Ascending aorta (tissue), 2 donors: Measurements from ENCODE around the gene NAV2. TPM values are rescaled to one million over a fixed set of nuclear protein-coding genes. Genes with fewer than 3 reads are reported as not detected.

Experiments used
- DNase-seq, 2 donors: peaks; one replicate each; pipeline ENCODE4 v3.0.0-alpha.2; 2019; ENCODE audit warnings: low spot score in 2 of 2
- H3K27ac ChIP-seq, 2 donors: fragments of 200-600 bp; sonication (generic); one replicate each; pipeline ENCODE4 v1.5.1; 2016 to 2017; ENCODE audit warnings: mild to moderate bottlenecking in 1 of 2
- H3K27me3 ChIP-seq: fragments of 200-600 bp; sonication (generic); one replicate; pipeline ENCODE4 v1.5.1; 2017
- H3K36me3 ChIP-seq, 2 donors: fragments of 200-600 bp; sonication (generic); one replicate each; pipeline ENCODE4 v1.5.1; 2016
- H3K4me1 ChIP-seq, 2 donors: fragments of 200-600 bp; sonication (generic); one replicate each; pipeline ENCODE4 v1.5.1; 2016 to 2017; ENCODE audit warnings: mild to moderate bottlenecking in 1 of 2
- H3K4me3 ChIP-seq, 2 donors: fragments of 200-600 bp; sonication (generic); one replicate each; pipeline ENCODE4 v1.5.1; 2016 to 2017; ENCODE audit warnings: mild to moderate bottlenecking in 1 of 2
- H3K9me3 ChIP-seq, 2 donors: fragments of 200-600 bp; sonication (generic); one replicate each; pipeline ENCODE4 v1.5.1; 2016
- intact Hi-C: fragments of 100-400 bp; cut with DNase I; formaldehyde crosslinking; loops from one replicate; pipeline ENCODE4 v1.15.1; 2023
- total RNA-seq: library from RNA; depleted of rRNA; stranded (reverse); fragments of >200 nt; gene quantifications from one replicate; pipeline ENCODE4 v1.1.0, GENCODE V29; 2016
- TF ChIP-seq, protein P1 (sequence below), 3 experiments: fragments of 200-600 bp in 2 of 3; fragments of 450-650 bp in 1 of 3; sonication (generic) in 2 of 3; IDR thresholded peaks; one replicate each; pipeline ENCODE4 v1.5.1; 2016 to 2019; ENCODE audit warnings: antibody characterized with exemption in 3 of 3, mild to moderate bottlenecking in 1 of 3, moderate library complexity in 1 of 3

NAV2 gene
- total RNA-seq, 1 donor from 2014 or later = 62.6 TPM

DNA sequence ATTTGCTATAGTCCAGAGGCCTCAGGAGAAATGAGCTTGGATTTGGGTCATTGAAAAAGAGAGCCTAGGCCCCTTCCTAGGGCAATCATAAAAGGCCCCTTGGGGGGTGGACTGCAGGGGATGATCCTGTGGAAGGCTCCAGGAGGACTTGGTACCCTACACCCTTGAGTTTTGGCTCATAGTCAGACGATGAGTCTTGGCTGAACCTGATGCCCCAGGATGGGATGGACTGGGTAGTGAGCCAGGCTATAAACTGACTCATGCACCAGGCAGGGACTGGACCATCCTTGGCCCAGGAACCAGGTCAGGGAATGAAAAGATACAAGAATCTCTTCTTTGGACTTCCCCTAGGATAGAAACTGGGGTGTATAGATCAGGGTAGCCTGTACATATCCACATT is 54.2 kb downstream of the NAV2 start:
- H3K9me3 ChIP-seq = no peaks in the 10 kb centered on the region
- H3K27me3 ChIP-seq = no peaks in the 10 kb centered on the region
- H3K27ac ChIP-seq = no peak overlapping the region
- intact Hi-C loops = no loop called here
- peaks cover 0 to 6% of the 10 kb centered on the region in 2 donors for H3K36me3 ChIP-seq
- no peak overlapping the region for H3K4me3 ChIP-seq
- no peak for DNase-seq
- TF ChIP-seq, protein P1, sequence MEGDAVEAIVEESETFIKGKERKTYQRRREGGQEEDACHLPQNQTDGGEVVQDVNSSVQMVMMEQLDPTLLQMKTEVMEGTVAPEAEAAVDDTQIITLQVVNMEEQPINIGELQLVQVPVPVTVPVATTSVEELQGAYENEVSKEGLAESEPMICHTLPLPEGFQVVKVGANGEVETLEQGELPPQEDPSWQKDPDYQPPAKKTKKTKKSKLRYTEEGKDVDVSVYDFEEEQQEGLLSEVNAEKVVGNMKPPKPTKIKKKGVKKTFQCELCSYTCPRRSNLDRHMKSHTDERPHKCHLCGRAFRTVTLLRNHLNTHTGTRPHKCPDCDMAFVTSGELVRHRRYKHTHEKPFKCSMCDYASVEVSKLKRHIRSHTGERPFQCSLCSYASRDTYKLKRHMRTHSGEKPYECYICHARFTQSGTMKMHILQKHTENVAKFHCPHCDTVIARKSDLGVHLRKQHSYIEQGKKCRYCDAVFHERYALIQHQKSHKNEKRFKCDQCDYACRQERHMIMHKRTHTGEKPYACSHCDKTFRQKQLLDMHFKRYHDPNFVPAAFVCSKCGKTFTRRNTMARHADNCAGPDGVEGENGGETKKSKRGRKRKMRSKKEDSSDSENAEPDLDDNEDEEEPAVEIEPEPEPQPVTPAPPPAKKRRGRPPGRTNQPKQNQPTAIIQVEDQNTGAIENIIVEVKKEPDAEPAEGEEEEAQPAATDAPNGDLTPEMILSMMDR (IDR thresholded peaks at IDR 0.05) = no peak
- H3K4me1 ChIP-seq = peaks cover 21 to 77% of the 10 kb centered on the region in 2 donors

GRCh38 chr11:19767627-19768151 is 55.1 kb downstream of the NAV2 start:
- Histone ChIP-seq H3K27ac (no peak overlapping the region), H3K27me3 (no peaks in the 10 kb centered on the region), H3K4me1 (peaks cover 13 to 68% of the 10 kb centered on the region in 2 donors), H3K36me3 (no peaks in the 10 kb centered on the region), H3K9me3 (no peaks in the 10 kb centered on the region), H3K4me3 (no peak overlapping the region)
- intact Hi-C loops = no loop called here
- TF ChIP-seq, protein P1 (IDR thresholded peaks at IDR 0.05) = no peak
- no peak for DNase-seq

DNA sequence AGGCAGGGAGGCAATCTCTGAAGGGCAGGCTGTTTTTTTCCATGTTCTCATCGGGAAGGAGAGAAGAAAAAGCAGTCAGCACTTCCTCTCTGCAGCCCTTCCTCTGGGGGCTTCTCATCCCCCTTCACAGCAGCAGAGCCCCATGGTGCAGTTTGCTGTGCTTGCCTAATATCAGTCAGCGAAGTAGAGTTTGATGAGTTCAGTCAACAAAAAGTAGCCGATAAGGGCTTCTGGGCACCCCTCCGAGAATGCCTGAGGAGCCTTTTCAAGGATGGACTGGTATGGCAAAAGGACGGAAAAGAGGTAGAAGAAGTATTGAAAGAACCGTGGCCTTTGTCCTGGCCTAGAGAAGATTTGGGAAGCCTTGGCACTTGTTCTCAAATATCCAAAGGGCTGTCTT is 55.6 kb downstream of the NAV2 start:
- H3K9me3 ChIP-seq = no peaks in the 10 kb centered on the region
- TF ChIP-seq, protein P1 (IDR thresholded peaks at IDR 0.05) = no peak
- no peak for DNase-seq
- H3K27me3 ChIP-seq = no peaks in the 10 kb centered on the region
- H3K27ac ChIP-seq = peak overlapping the region in 1 of 2 donors; percentile 30
- H3K4me1 ChIP-seq = peaks cover 11 to 65% of the 10 kb centered on the region in 2 donors
- H3K4me3 ChIP-seq = no peak overlapping the region
- intact Hi-C loops = no loop called here
- H3K36me3 ChIP-seq = no peaks in the 10 kb centered on the region

- DNase-seq = no peak
- intact Hi-C loops = no loop called here
- Histone ChIP-seq H3K27me3 (no peaks in the 10 kb centered on the region), H3K9me3 (no peaks in the 10 kb centered on the region), H3K27ac (peak overlapping the region in 1 of 2 donors; percentile 30), H3K4me1 (peaks cover 11 to 59% of the 10 kb centered on the region in 2 donors), H3K4me3 (no peak overlapping the region), H3K36me3 (no peaks in the 10 kb centered on the region)
- TF ChIP-seq, protein P1 (IDR thresholded peaks at IDR 0.05) = no peak
Observed at GRCh38 chr11:19768815-19769214, 56.2 kb downstream of the NAV2 start.

- Histone ChIP-seq H3K36me3 (peaks cover 0 to 3% of the 10 kb centered on the region in 2 donors), H3K27me3 (no peaks in the 10 kb centered on the region), H3K9me3 (no peaks in the 10 kb centered on the region), H3K4me1 (peaks cover 14 to 55% of the 10 kb centered on the region in 2 donors), H3K27ac (no peak overlapping the region), H3K4me3 (no peak overlapping the region)
- intact Hi-C loops = no loop called here
- no peak for DNase-seq
- TF ChIP-seq, protein P1 (IDR thresholded peaks at IDR 0.05) = no peak
Observed at GRCh38 chr11:19769820-19770219, 57.2 kb downstream of the NAV2 start.

DNA sequence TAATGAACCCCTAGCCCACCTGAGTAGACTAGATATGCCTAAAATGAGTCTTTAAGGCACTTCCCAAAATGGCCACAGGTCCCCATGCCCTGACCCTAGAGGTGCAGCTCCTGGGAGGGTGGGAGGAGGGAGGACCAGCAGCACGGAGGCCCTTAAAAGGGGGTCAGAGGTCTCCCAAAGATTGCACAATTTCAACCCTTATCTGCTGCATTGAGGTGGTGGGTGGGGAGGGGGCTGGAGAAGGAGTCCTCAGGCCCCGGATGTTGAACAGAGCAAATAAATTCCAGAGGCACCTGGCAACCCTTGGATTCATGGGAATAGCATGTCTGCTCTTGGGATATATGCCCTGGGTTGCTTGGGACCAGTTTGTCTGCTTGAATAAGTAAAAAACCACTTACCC is 57.6 kb downstream of the NAV2 start:
- Histone ChIP-seq H3K4me3 (no peak overlapping the region), H3K27ac (no peak overlapping the region), H3K27me3 (no peaks in the 10 kb centered on the region), H3K9me3 (no peaks in the 10 kb centered on the region), H3K4me1 (peaks cover 13 to 55% of the 10 kb centered on the region in 2 donors), H3K36me3 (peaks cover 0 to 3% of the 10 kb centered on the region in 2 donors)
- TF ChIP-seq, protein P1 (IDR thresholded peaks at IDR 0.05) = no peak
- intact Hi-C loops = no loop called here
- DNase-seq = no peak
